ENCODE data around the gene ZBP1.

ZBP1 gene

DNA sequence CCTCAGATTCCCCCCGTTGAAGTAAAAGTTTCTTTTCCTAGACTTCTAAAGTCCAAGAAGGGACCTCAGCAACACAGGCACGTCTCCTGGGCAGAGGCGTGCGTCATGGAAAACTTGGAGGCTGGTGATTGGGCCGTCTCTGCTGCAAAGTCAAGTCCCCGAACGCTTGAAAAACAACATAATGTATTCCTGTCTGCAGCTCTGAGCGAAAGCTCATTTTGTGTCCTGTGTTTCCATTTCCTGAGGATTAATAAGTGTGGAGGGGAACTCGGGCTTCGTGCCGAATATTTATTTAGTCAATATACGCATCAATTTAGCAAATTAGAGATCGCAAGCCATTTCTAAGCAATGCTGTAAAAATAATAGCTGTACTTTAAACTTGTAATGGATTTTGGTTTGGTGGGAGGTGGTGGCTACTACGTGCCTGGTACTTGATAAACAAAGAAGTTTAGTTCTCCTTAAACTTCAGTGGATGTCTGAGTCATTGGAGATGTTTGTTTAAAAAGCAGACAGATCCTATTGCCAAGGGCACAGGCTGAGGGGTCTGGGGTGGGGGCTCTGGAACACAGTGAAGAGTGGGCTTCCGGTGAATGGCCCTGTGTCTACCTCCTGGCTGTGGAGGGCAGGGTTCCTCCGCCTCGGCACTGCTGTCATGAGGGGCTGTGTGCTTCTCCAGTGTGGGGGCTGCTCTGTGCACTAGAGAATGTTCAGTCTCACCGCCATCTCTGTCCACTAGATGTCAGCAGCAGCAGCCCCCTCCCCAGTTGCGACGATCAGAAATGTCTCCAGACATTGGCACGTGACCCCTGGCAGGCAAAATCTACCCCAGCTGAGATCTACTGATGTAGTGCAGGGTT is 37.6 kb downstream of the ZBP1 start:
- H3K36me3 ChIP-seq, result no peaks in the 10 kb centered on the region
- no peaks in the 10 kb centered on the region for H3K9me3 ChIP-seq (ENCODE audit: severe bottlenecking)
- TF ChIP-seq, protein P1, sequence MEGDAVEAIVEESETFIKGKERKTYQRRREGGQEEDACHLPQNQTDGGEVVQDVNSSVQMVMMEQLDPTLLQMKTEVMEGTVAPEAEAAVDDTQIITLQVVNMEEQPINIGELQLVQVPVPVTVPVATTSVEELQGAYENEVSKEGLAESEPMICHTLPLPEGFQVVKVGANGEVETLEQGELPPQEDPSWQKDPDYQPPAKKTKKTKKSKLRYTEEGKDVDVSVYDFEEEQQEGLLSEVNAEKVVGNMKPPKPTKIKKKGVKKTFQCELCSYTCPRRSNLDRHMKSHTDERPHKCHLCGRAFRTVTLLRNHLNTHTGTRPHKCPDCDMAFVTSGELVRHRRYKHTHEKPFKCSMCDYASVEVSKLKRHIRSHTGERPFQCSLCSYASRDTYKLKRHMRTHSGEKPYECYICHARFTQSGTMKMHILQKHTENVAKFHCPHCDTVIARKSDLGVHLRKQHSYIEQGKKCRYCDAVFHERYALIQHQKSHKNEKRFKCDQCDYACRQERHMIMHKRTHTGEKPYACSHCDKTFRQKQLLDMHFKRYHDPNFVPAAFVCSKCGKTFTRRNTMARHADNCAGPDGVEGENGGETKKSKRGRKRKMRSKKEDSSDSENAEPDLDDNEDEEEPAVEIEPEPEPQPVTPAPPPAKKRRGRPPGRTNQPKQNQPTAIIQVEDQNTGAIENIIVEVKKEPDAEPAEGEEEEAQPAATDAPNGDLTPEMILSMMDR (IDR thresholded peaks at IDR 0.05; ENCODE audit: low read depth, low read length), result peak; percentile 90
- H3K27me3 ChIP-seq (ENCODE audit: insufficient read depth, low read depth, severe bottlenecking), result no peaks in the 10 kb centered on the region
- DNase-seq, result peak; percentile 53
- no peak overlapping the region for H3K4me3 ChIP-seq (ENCODE audit: low read depth, low read length)
- no peak overlapping the region for H3K27ac ChIP-seq

DNA sequence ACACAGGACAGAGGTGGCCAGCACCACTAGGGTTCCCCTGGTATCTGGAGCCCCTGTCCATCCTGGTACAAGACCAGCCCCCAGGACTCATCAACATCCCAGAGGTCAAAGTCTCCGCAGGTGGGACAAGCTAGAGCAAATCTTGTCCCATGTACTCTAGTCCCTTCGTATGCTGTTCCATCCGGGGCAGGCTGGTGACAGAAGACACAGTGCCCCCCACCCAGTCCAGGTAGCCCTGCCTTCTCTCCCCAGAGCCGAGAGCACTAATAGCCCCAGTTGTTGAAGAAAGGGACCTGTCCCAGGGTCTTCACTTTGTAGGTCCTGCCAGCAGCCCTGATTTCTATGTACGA is 38.2 kb downstream of the ZBP1 start:
- no peaks in the 10 kb centered on the region for H3K9me3 ChIP-seq (ENCODE audit: severe bottlenecking)
- no peaks in the 10 kb centered on the region for H3K27me3 ChIP-seq (ENCODE audit: insufficient read depth, low read depth, severe bottlenecking)
- no peak for DNase-seq
- no peaks in the 10 kb centered on the region for H3K36me3 ChIP-seq
- no peak overlapping the region for H3K4me3 ChIP-seq (ENCODE audit: low read depth, low read length)
- TF ChIP-seq, protein P1 (IDR thresholded peaks at IDR 0.05; ENCODE audit: low read depth, low read length), result no peak
- no peak overlapping the region for H3K27ac ChIP-seq

DNA sequence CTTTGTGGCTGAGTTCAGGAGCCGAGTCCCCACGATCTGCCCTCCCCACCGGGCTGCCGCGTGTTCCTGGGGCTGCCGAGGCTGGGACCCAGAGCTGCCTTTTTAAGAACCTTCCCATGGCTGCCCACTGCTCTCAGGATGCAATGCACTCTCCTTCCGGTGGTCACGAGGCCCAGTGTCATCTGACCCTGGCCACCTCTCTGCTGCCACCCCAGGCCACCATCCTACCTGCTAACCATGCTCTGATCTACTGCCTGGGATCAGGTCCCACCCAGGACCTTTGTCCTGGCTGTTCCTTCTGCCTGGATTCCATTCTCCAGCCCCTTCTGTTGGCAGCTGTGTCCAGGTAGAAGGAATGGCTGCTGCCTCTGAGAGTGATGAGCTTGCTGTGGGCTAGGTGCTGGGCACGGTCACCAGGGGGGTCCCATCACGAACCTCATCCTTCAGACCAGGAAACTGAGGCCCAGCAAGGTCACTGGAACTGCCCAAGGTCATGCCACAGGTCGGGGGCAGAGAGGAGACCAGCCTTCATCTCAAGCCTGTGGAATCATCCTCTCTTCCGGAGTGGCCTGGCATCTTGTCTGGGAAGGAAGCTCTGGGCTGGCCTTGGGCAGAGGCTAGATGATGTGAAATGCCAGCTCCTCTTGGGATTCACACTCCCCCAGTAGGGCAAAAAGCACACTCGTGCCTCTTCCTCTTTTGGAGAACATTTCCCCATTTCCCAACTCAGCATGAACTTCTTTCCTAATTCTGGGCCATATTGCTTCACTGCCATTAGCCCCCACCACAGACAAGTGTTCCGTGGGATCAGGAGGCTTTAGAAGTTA is 38.8 kb downstream of the ZBP1 start:
- H3K9me3 ChIP-seq (ENCODE audit: severe bottlenecking), result no peaks in the 10 kb centered on the region
- no peak overlapping the region for H3K4me3 ChIP-seq (ENCODE audit: low read depth, low read length)
- no peaks in the 10 kb centered on the region for H3K36me3 ChIP-seq
- no peak overlapping the region for H3K27ac ChIP-seq
- no peak for DNase-seq
- H3K27me3 ChIP-seq (ENCODE audit: insufficient read depth, low read depth, severe bottlenecking), result no peaks in the 10 kb centered on the region
- TF ChIP-seq, protein P1 (IDR thresholded peaks at IDR 0.05; ENCODE audit: low read depth, low read length), result no peak

DNA sequence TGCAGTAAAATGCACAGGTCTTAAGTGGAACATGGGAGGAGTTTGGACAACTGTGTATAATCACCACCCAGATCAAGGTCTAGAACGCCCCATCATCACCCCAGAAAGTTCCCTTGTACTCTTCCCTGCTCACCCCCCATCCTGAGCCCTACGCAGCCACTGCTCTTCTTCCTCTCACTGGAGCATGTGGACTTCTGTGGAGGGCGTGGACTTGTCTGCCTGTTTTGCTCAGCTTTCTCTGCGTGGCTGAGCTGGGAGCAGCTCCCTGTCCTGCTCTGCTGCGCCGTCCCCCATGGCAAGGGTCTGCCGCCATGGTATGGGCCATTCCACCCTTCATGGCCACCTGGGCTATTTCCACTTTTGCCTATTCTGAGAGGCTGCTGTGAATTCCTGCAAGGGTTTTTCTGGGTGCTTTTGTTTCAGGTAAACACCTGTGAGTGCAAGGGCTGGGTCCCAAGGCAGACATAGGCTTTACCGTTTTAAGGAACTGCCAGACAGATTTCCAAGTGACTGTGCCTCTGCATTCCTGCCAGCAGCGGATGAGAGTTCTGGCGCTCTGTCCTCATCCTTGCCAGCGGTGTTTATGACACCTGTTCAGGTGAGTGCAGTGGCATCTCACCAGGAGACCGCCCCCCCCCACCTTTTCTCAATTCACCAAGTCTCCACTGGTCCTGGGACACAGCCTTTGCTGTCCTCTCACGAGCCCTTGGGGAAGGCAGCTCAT is 39.6 kb downstream of the ZBP1 start:
- Histone ChIP-seq H3K4me3 (ENCODE audit: low read depth, low read length) (no peak overlapping the region), H3K27me3 (ENCODE audit: insufficient read depth, low read depth, severe bottlenecking) (no peaks in the 10 kb centered on the region)

DNA sequence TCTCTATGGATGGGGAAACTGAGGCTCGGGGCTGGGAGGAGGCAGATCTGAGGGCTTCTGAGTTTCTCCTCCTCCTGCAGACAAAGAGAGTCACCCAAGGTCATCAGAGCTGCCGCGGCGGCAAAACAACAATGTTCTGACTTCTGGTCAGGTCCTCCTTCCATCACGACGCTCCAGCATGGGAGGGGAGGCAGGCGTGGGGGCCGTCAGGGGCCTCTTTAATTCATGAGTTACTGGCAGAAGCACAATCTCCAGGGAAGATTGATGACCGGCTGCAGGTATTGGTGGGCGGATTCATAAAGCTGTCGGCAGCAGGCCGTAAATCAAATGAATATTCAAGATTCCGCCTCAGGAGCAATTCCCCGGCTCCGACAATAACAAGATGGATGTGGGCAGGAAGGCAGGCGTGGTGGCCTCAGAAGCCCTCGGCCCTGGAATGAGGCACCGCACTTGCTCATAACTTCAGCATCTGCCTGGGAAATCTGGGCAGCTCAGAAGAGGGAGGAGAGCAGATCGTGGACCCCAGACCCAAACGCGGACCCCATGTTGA is 40.3 kb downstream of the ZBP1 start:
- H3K36me3 ChIP-seq, result no peaks in the 10 kb centered on the region
- TF ChIP-seq, protein P1 (IDR thresholded peaks at IDR 0.05; ENCODE audit: low read depth, low read length), result no peak
- DNase-seq, result no peak
- no peak overlapping the region for H3K4me3 ChIP-seq (ENCODE audit: low read depth, low read length)
- no peak overlapping the region for H3K27ac ChIP-seq
- H3K9me3 ChIP-seq (ENCODE audit: severe bottlenecking), result no peaks in the 10 kb centered on the region
- no peaks in the 10 kb centered on the region for H3K27me3 ChIP-seq (ENCODE audit: insufficient read depth, low read depth, severe bottlenecking)

More for the DNA sequence above, 39.6 kb downstream of the ZBP1 start:
- TF ChIP-seq, protein P1 (IDR thresholded peaks at IDR 0.05; ENCODE audit: low read depth, low read length), result no peak
- H3K9me3 ChIP-seq (ENCODE audit: severe bottlenecking), result no peaks in the 10 kb centered on the region
- H3K27ac ChIP-seq, result no peak overlapping the region
- H3K36me3 ChIP-seq, result no peaks in the 10 kb centered on the region
- DNase-seq, result no peak
